Transverse colon (tissue), 4 donors: ENCODE results near the gene GMPPB. TPM values are rescaled to one million over a fixed set of nuclear protein-coding genes. Genes with fewer than 3 reads are reported as not detected.

ENCODE experiments used
- DNase-seq: peaks from one replicate; pipeline ENCODE4 v3.0.0-alpha.2; 2019
- H3K27ac ChIP-seq, 4 donors: fragments of 200-600 bp; sonication (generic); 2 replicates each; pipeline ENCODE4 v1.5.1; 2016 to 2018; ENCODE audit warnings: inconsistent platforms in 4 of 4
- H3K27me3 ChIP-seq: fragments of 200-600 bp; sonication (generic); 2 replicates; pipeline ENCODE4 v1.5.1; 2017; ENCODE audit warnings: inconsistent platforms
- H3K36me3 ChIP-seq, 4 donors: fragments of 200-600 bp; sonication (generic); 2 replicates each; pipeline ENCODE4 v1.5.1; 2017 to 2019; ENCODE audit warnings: inconsistent platforms in 4 of 4
- H3K4me1 ChIP-seq, 4 donors: fragments of 200-600 bp; sonication (generic); 2 replicates each; pipeline ENCODE4 v1.5.1; 2017 to 2020; ENCODE audit warnings: inconsistent platforms in 4 of 4
- H3K4me3 ChIP-seq, 4 donors: fragments of 200-600 bp; sonication (generic); 1 replicate in 1 of 4; 2 replicates in 3 of 4; pipeline versions ENCODE4 v1.5.1 to v1.6.1; 2017 to 2019; ENCODE audit warnings: inconsistent platforms in 4 of 4
- H3K9me3 ChIP-seq, 2 donors: fragments of 200-600 bp; sonication (generic); 2 replicates each; pipeline ENCODE4 v1.5.1; 2017 to 2019; ENCODE audit warnings: inconsistent platforms in 2 of 2
- CTCF ChIP-seq, 5 experiments: fragments of 200-600 bp in 3 of 5; fragments of 450-650 bp in 2 of 5; sonication (generic) in 3 of 5; IDR thresholded peaks; 1 replicate in 2 of 5; 2 replicates in 3 of 5; pipeline ENCODE4 v1.5.1; 2016 to 2017; ENCODE audit warnings: antibody characterized with exemption in 5 of 5, inconsistent platforms in 3 of 5, mild to moderate bottlenecking in 2 of 5, moderate library complexity in 1 of 5
- EP300 ChIP-seq: sonication (generic); formaldehyde crosslinking; IDR thresholded peaks from one replicate; pipeline ENCODE4 v1.6.1; 2017; ENCODE audit warnings: antibody characterized with exemption, low read depth
- POLR2A ChIP-seq: fragments of 450-650 bp; IDR thresholded peaks from one replicate; pipeline ENCODE4 v1.6.1; 2016; ENCODE audit warnings: antibody characterized with exemption, mild to moderate bottlenecking, moderate library complexity
- POLR2AphosphoS5 ChIP-seq, 3 donors: sonication (generic); formaldehyde crosslinking; IDR thresholded peaks; one replicate each; pipeline ENCODE4 v1.6.1; 2016; ENCODE audit warnings: antibody characterized with exemption in 3 of 3
- WGBS, 2 donors: methylation state at CpG; one replicate each; pipeline ENCODE4 v1.1.5; 2018; ENCODE audit warnings: low coverage in 1 of 2; 5-methylcytosine and 5-hydroxymethylcytosine counted together
- in situ Hi-C, 4 donors: fragments of 200-750 bp; cut with MboI; loops; one replicate each; pipeline versions ENCODE4 v1.15.0 to v1.15.1; 2017; ENCODE audit warnings: low sequenced_read_pairs in 3 of 4, low pct_ligation_motif_present in 1 of 4, low pct_unique_long_range_greater_than_20kb in 1 of 4
- intact Hi-C: fragments of 100-400 bp; cut with DNase I; formaldehyde crosslinking; loops from one replicate; pipeline ENCODE4 v1.15.1; 2023; ENCODE audit warnings: low total_unique reads
- total RNA-seq, 4 donors: library from RNA; depleted of rRNA; stranded (reverse); fragments of >200 nt; gene quantifications; one replicate each; pipeline ENCODE4 v1.1.0, GENCODE V29; 2016

Gene GMPPB
- total RNA-seq, 4 donors from 2014 or later, result 37.2 to 53.9 (median 44.2) TPM

- in situ Hi-C loops, result no loop called here
- no peak for DNase-seq
Measured at GRCh38 chr3:49734752-49735151, 11.0 kb upstream of the GMPPB start.

GRCh38 chr3:49733551-49733950 is 9.8 kb upstream of the GMPPB start:
- no peak for DNase-seq
- TF ChIP-seq POLR2A (no peak), CTCF (IDR thresholded peaks at IDR 0.05) (no peak), EP300 (no peak), POLR2AphosphoS5 (IDR thresholded peaks at IDR 0.05) (no peak)
- Histone ChIP-seq H3K4me1 (no peaks in the 10 kb centered on the region), H3K27me3 (no peaks in the 10 kb centered on the region), H3K4me3 (no peak overlapping the region), H3K9me3 (no peaks in the 10 kb centered on the region), H3K27ac (no peak overlapping the region), H3K36me3 (peaks cover 0 to 53% (median 18%) of the 10 kb centered on the region in 4 donors)
- in situ Hi-C loops, result no loop called here
- 83 to 100% methylated on average over 1 of the region's 1 CpG for WGBS, 2 donors
- intact Hi-C loops, result no loop called here

More at GRCh38 chr3:49734752-49735151, 11.0 kb upstream of the GMPPB start:
- no peaks in the 10 kb centered on the region for H3K9me3 ChIP-seq
- WGBS, 2 donors, result 97% methylated on average over 6 of the region's 6 CpGs; no CpG with 5 or more reads in 1 of the 2 donors
- no peaks in the 10 kb centered on the region for H3K27me3 ChIP-seq
- no peaks in the 10 kb centered on the region for H3K4me1 ChIP-seq
- peaks cover 0 to 49% (median 18%) of the 10 kb centered on the region in 4 donors for H3K36me3 ChIP-seq
- TF ChIP-seq EP300 (no peak), POLR2A (no peak), CTCF (IDR thresholded peaks at IDR 0.05) (no peak), POLR2AphosphoS5 (IDR thresholded peaks at IDR 0.05) (no peak)
- H3K27ac ChIP-seq, result no peak overlapping the region
- H3K4me3 ChIP-seq, result no peak overlapping the region
- intact Hi-C loops, result no loop called here

GRCh38 chr3:49732597-49732996 is 8.8 kb upstream of the GMPPB start:
- Histone ChIP-seq H3K27ac (no peak overlapping the region), H3K36me3 (peaks cover 0 to 49% (median 14%) of the 10 kb centered on the region in 4 donors), H3K27me3 (no peaks in the 10 kb centered on the region), H3K4me3 (no peak overlapping the region), H3K9me3 (no peaks in the 10 kb centered on the region), H3K4me1 (no peaks in the 10 kb centered on the region)
- WGBS, 2 donors, result 81 to 90% methylated on average over 5 to 11 of the region's 11 CpGs
- intact Hi-C loops (no loop called here), in situ Hi-C loops (no loop called here)
- TF ChIP-seq EP300 (no peak), CTCF (IDR thresholded peaks at IDR 0.05) (no peak), POLR2A (no peak), POLR2AphosphoS5 (IDR thresholded peaks at IDR 0.05) (no peak)
- DNase-seq, result no peak

- intact Hi-C loops, result no loop called here
- Histone ChIP-seq H3K27ac (no peak overlapping the region), H3K4me1 (peaks cover 0 to 13% (median 4%) of the 10 kb centered on the region in 4 donors), H3K27me3 (no peaks in the 10 kb centered on the region), H3K9me3 (no peaks in the 10 kb centered on the region), H3K36me3 (peaks cover 0 to 43% (median 9%) of the 10 kb centered on the region in 4 donors), H3K4me3 (no peak overlapping the region)
- in situ Hi-C loops, result no loop called here
- DNase-seq, result no peak
- TF ChIP-seq POLR2AphosphoS5 (IDR thresholded peaks at IDR 0.05), result no peak
- 100% methylated on average over 2 to 4 of the region's 4 CpGs for WGBS, 2 donors
Measured at GRCh38 chr3:49729966-49730609, 6.3 kb upstream of the GMPPB start.

GRCh38 chr3:49727924-49728361 is 4.2 kb upstream of the GMPPB start:
- 92 to 100% methylated on average over 11 to 12 of the region's 15 CpGs for WGBS, 2 donors
- Histone ChIP-seq H3K27me3 (no peaks in the 10 kb centered on the region), H3K36me3 (peaks cover 0 to 35% (median 8%) of the 10 kb centered on the region in 4 donors), H3K9me3 (no peaks in the 10 kb centered on the region), H3K4me1 (peaks cover 8 to 25% (median 16%) of the 10 kb centered on the region in 4 donors), H3K4me3 (no peak overlapping the region), H3K27ac (no peak overlapping the region)
- DNase-seq, result no peak
- intact Hi-C loops, result no loop called here
- in situ Hi-C loops, result no loop called here
- TF ChIP-seq CTCF (IDR thresholded peaks at IDR 0.05), result no peak
